Brain microvascular endothelial cell (primary cell): ENCODE measurements around the gene DQX1.

Source experiments
- DNase-seq: peaks from one replicate; pipeline ENCODE4 v3.0.0-alpha.2; 2020
- H3K27ac ChIP-seq: fragments of 250-450 bp; sonication (Bioruptor Pico); 2 replicates; pipeline ENCODE4 v1.5.1; 2020; ENCODE audit warnings: mild to moderate bottlenecking, moderate library complexity
- H3K27me3 ChIP-seq: fragments of 250-450 bp; sonication (Bioruptor Pico); replicated peaks from 2 replicates; pipeline ENCODE4 v1.5.1; 2020; ENCODE audit warnings: mild to moderate bottlenecking
- H3K36me3 ChIP-seq: fragments of 250-450 bp; sonication (Bioruptor Pico); replicated peaks from 2 replicates; pipeline ENCODE4 v1.5.1; 2020; ENCODE audit warnings: mild to moderate bottlenecking
- H3K4me3 ChIP-seq: 2 replicates; pipeline ENCODE4 v1.5.1; 2011; ENCODE audit warnings: low read depth, mild to moderate bottlenecking, control low read depth, low read length, moderate library complexity
- CTCF ChIP-seq: IDR thresholded peaks from 2 replicates; pipeline ENCODE4 v1.5.1; 2011; ENCODE audit warnings: low read depth, mild to moderate bottlenecking, moderate library complexity, low read length, control low read depth, inconsistent platforms; ENCODE audit errors: missing control alignments
- in situ Hi-C: cut with HindIII; loops from 2 replicates; pipeline ENCODE4 v1.10.0; 2017; ENCODE audit warnings: low sequenced_read_pairs, low pct_ligation_motif_present

DQX1 gene

GRCh38 chr2:74481961-74482800 is 43.9 kb downstream of the DQX1 start:
- TF ChIP-seq CTCF: no peak
- in situ Hi-C loops: no loop called here
- H3K36me3 ChIP-seq: peaks cover 4% of the 10 kb centered on the region
- H3K27ac ChIP-seq: peak overlapping the region; percentile 65
- DNase-seq: no peak
- H3K4me3 ChIP-seq: peak overlapping the region; percentile 99
- no peaks in the 10 kb centered on the region for H3K27me3 ChIP-seq

GRCh38 chr2:74481431-74481830 is 44.6 kb downstream of the DQX1 start:
- peaks cover 4% of the 10 kb centered on the region for H3K36me3 ChIP-seq
- no peak overlapping the region for H3K27ac ChIP-seq
- peak overlapping the region; percentile 99 for H3K4me3 ChIP-seq
- no peaks in the 10 kb centered on the region for H3K27me3 ChIP-seq
- in situ Hi-C loops: no loop called here
- no peak for TF ChIP-seq CTCF
- no peak for DNase-seq

- Histone ChIP-seq H3K4me3 (no peak overlapping the region), H3K36me3 (peaks cover 15% of the 10 kb centered on the region), H3K27me3 (no peaks in the 10 kb centered on the region), H3K27ac (no peak overlapping the region)
- no peak for DNase-seq
- in situ Hi-C loops: no loop called here
- peak; percentile 57 for TF ChIP-seq CTCF
Observed at GRCh38 chr2:74474899-74475298, 51.1 kb downstream of the DQX1 start.

- in situ Hi-C loops: no loop called here
- H3K36me3 ChIP-seq: peaks cover 15% of the 10 kb centered on the region
- DNase-seq: no peak
- no peaks in the 10 kb centered on the region for H3K27me3 ChIP-seq
- no peak overlapping the region for H3K4me3 ChIP-seq
- no peak overlapping the region for H3K27ac ChIP-seq
- no peak for TF ChIP-seq CTCF
Observed at GRCh38 chr2:74474481-74474880, 51.5 kb downstream of the DQX1 start.

GRCh38 chr2:74472945-74473258 is 53.1 kb downstream of the DQX1 start:
- Histone ChIP-seq H3K27ac (peak overlapping the region; percentile 64), H3K27me3 (no peaks in the 10 kb centered on the region), H3K4me3 (peak overlapping the region; percentile 87), H3K36me3 (peaks cover 15% of the 10 kb centered on the region)
- in situ Hi-C loops: no loop called here
- DNase-seq: no peak
- no peak for TF ChIP-seq CTCF
